HepG2 (cell line): ENCODE measurements around the gene RHBDD1. TPM values are rescaled to one million over a fixed set of nuclear protein-coding genes. Genes with fewer than 3 reads are reported as not detected.

Source experiments
- ARID5B ChIP-seq: IDR thresholded peaks from 2 replicates; pipeline ENCODE4 v1.4.0; 2020; ENCODE audit warnings: mild to moderate bottlenecking, missing genetic modification reagents
- DNMT1 ChIP-seq: sonication (generic); formaldehyde crosslinking; IDR thresholded peaks from 2 replicates; pipeline ENCODE4 v1.5.1; 2020; ENCODE audit warnings: mild to moderate bottlenecking, missing genetic modification reagents
- HNF4A ChIP-seq: sonication (generic); formaldehyde crosslinking; IDR thresholded peaks from 2 replicates; pipeline ENCODE4 v1.4.0; 2020; ENCODE audit warnings: missing genetic modification reagents
- NRL ChIP-seq: sonication (generic); formaldehyde crosslinking; IDR thresholded peaks from 2 replicates; pipeline ENCODE4 v1.5.0; 2020; ENCODE audit warnings: missing genetic modification reagents, mild to moderate bottlenecking, moderate library complexity, borderline replicate concordance
- REST ChIP-seq, 2 experiments: IDR thresholded peaks; 2 replicates each; pipeline ENCODE4 v1.6.1; 2011 to 2012; ENCODE audit warnings: low read length in 2 of 2, borderline replicate concordance in 1 of 2, low read depth in 1 of 2, mild to moderate bottlenecking in 1 of 2, moderate library complexity in 1 of 2
- ZNF136 ChIP-seq: sonication (generic); formaldehyde crosslinking; IDR thresholded peaks from 2 replicates; pipeline ENCODE4 v1.8.1; 2022; ENCODE audit warnings: low read depth, mild to moderate bottlenecking, moderate library complexity, missing genetic modification reagents
- ZZZ3 ChIP-seq: sonication (generic); formaldehyde crosslinking; IDR thresholded peaks from 2 replicates; pipeline ENCODE4 v1.4.0; 2020; ENCODE audit warnings: missing genetic modification reagents, mild to moderate bottlenecking, borderline replicate concordance
- polyA plus RNA-seq, 8 experiments: library from polyadenylated mRNA; depleted of rRNA in 3 of 8; stranded (reverse) in 7 of 8; unstranded in 1 of 8; fragments of >200 nt; fragmentation: Illumina TruSeq in 4 of 8; extraction: Trizol in 4 of 8; gene quantifications; 2 replicates each; pipeline versions ENCODE4 v1.2.1 to v1.2.3, GENCODE V29; 2011 to 2016; ENCODE audit warnings: low read depth in 4 of 8, missing spikeins in 1 of 8, mixed read lengths in 1 of 8; ENCODE audit not compliant: insufficient read depth in 1 of 8
- total RNA-seq, 5 experiments: library from RNA; depleted of rRNA; stranded (reverse); fragments of >200 nt; fragmentation: Illumina TruSeq; extraction: Trizol; gene quantifications; 2 replicates each; pipeline ENCODE4 v1.2.3, GENCODE V29; 2016; ENCODE audit warnings: low read depth in 1 of 5
- TF ChIP-seq, protein P1 (sequence below): sonication (generic); formaldehyde crosslinking; IDR thresholded peaks from 2 replicates; pipeline ENCODE4 v1.4.0; 2020; ENCODE audit warnings: missing genetic modification reagents, mild to moderate bottlenecking, borderline replicate concordance
- TF ChIP-seq, protein P2 (sequence below): sonication (generic); formaldehyde crosslinking; IDR thresholded peaks from 2 replicates; pipeline ENCODE4 v1.4.0; 2020; ENCODE audit warnings: missing genetic modification reagents
- TF ChIP-seq, protein P3 (sequence below): sonication (generic); formaldehyde crosslinking; IDR thresholded peaks from 2 replicates; pipeline ENCODE4 v1.4.0; 2020; ENCODE audit warnings: missing genetic modification reagents

The RHBDD1 gene
- total and polyA plus RNA-seq, 2 of the 13 experiments (the other 11 are each of a cell fraction or from before 2014, with no cell fraction given), result 8.2 to 9.5 TPM

DNA sequence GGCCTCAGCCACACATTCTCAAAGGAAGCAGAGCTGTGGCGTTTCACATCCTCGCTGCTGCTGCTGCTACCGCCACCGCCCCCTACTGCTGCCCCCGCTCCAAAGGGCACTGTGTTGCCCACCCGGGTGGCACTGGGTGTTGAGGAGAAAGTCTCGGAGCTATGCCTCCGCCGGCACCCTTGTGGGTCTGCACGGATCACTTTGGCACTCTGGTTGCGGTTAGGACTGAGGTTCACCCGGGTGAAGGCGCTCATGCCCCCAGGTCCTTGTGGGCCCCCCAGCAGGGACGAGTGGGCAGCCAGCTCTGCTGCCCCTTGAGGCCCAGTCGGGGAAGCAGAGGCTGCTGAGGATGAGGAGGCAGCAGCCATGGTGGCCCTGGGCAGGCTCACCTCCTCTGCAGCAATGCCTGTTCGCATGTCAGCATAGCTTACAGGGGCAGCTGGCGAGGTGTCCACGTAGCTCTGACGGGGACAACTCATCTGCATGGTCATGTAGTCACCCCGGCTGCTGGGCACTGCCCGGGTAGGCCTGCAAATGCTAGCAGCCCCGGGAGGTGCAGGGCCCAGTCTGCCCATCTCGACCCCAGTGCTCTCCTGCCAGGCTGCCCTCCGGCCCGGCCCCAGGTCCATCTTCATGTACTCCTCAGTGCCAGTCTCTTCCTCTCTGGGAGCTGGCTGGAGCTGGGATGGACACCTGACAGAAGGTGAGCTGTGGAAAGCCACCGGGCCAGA lies 40.4 kb upstream of the RHBDD1 start (continued):
- TF ChIP-seq ZNF136 (CRISPR knock-in tag) (no peak), ZZZ3 (CRISPR knock-in tag) (0 out of 2 replicates have a peak, but pooled peaks have one; percentile 52), ARID5B (CRISPR knock-in tag) (0 out of 2 replicates have a peak, but pooled peaks have one; percentile 8), REST (IDR thresholded peaks at IDR 0.05; ENCODE audit: borderline replicate concordance in 1 of 2, low read depth in 1 of 2, low read length in 2 of 2) (no peak), HNF4A (CRISPR knock-in tag) (0 out of 2 replicates have a peak, but pooled peaks have one; percentile 14), DNMT1 (CRISPR knock-in tag) (no peak), NRL (peak; percentile 34; the same call in 1 of the 2 replicates)
- TF ChIP-seq, protein P1, sequence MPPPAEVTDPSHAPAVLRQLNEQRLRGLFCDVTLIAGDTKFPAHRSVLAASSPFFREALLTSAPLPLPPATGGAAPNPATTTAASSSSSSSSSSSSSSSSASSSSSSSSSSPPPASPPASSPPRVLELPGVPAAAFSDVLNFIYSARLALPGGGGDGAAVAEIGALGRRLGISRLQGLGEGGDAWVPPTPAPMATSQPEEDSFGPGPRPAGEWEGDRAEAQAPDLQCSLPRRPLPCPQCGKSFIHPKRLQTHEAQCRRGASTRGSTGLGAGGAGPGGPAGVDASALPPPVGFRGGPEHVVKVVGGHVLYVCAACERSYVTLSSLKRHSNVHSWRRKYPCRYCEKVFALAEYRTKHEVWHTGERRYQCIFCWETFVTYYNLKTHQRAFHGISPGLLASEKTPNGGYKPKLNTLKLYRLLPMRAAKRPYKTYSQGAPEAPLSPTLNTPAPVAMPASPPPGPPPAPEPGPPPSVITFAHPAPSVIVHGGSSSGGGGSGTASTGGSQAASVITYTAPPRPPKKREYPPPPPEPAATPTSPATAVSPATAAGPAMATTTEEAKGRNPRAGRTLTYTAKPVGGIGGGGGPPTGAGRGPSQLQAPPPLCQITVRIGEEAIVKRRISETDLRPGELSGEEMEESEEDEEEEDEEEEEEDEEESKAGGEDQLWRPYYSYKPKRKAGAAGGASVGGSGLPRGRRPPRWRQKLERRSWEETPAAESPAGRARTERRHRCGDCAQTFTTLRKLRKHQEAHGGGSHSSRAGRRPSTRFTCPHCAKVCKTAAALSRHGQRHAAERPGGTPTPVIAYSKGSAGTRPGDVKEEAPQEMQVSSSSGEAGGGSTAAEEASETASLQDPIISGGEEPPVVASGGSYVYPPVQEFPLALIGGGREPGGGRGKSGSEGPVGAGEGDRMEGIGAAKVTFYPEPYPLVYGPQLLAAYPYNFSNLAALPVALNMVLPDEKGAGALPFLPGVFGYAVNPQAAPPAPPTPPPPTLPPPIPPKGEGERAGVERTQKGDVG (CRISPR knock-in tag), result peak; percentile 79; the same call in 1 of the 2 replicates
- TF ChIP-seq, protein P2, sequence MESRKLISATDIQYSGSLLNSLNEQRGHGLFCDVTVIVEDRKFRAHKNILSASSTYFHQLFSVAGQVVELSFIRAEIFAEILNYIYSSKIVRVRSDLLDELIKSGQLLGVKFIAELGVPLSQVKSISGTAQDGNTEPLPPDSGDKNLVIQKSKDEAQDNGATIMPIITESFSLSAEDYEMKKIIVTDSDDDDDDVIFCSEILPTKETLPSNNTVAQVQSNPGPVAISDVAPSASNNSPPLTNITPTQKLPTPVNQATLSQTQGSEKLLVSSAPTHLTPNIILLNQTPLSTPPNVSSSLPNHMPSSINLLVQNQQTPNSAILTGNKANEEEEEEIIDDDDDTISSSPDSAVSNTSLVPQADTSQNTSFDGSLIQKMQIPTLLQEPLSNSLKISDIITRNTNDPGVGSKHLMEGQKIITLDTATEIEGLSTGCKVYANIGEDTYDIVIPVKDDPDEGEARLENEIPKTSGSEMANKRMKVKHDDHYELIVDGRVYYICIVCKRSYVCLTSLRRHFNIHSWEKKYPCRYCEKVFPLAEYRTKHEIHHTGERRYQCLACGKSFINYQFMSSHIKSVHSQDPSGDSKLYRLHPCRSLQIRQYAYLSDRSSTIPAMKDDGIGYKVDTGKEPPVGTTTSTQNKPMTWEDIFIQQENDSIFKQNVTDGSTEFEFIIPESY (CRISPR knock-in tag), result peak; percentile 76; the same call in 1 of the 2 replicates
- TF ChIP-seq, protein P3, sequence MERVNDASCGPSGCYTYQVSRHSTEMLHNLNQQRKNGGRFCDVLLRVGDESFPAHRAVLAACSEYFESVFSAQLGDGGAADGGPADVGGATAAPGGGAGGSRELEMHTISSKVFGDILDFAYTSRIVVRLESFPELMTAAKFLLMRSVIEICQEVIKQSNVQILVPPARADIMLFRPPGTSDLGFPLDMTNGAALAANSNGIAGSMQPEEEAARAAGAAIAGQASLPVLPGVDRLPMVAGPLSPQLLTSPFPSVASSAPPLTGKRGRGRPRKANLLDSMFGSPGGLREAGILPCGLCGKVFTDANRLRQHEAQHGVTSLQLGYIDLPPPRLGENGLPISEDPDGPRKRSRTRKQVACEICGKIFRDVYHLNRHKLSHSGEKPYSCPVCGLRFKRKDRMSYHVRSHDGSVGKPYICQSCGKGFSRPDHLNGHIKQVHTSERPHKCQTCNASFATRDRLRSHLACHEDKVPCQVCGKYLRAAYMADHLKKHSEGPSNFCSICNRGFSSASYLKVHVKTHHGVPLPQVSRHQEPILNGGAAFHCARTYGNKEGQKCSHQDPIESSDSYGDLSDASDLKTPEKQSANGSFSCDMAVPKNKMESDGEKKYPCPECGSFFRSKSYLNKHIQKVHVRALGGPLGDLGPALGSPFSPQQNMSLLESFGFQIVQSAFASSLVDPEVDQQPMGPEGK (CRISPR knock-in tag), result peak; percentile 73
